Rectal smooth muscle tissue (tissue), 1 donor: ENCODE data around the gene PKN1.
"Not testable (repeated sequence)": the region's sequence is repeated elsewhere in the genome, so short reads cannot be mapped to it uniquely, and the experiment has no call there.

ENCODE experiments used
- H3K27ac ChIP-seq: one replicate; pipeline ENCODE4 v1.7.0; 2013; ENCODE audit warnings: low read depth, low read length, inconsistent platforms
- H3K27me3 ChIP-seq: one replicate; pipeline ENCODE4 v1.7.0; 2013; ENCODE audit warnings: low read length; ENCODE audit not compliant: control insufficient read depth, insufficient read depth
- H3K36me3 ChIP-seq: one replicate; pipeline ENCODE4 v1.7.0; 2013; ENCODE audit warnings: low read length; ENCODE audit not compliant: control insufficient read depth, insufficient read depth
- H3K4me1 ChIP-seq: one replicate; pipeline ENCODE4 v1.7.0; 2013; ENCODE audit warnings: low read length; ENCODE audit not compliant: control insufficient read depth, insufficient read depth
- H3K4me3 ChIP-seq: one replicate; pipeline ENCODE4 v1.7.0; 2013; ENCODE audit warnings: low read length
- H3K9ac ChIP-seq: one replicate; pipeline ENCODE4 v1.7.0; 2013; ENCODE audit warnings: low read length

Gene PKN1

GRCh38 chr19:14401468-14402195 is 31.5 kb upstream of the PKN1 start:
- Histone ChIP-seq H3K36me3 (peaks cover 31% of the 10 kb centered on the region), H3K4me1 (peaks cover 4% of the 10 kb centered on the region), H3K27me3 (no peaks in the 10 kb centered on the region), H3K9ac (no peak overlapping the region), H3K4me3 (no peak overlapping the region), H3K27ac (no peak overlapping the region)

- Histone ChIP-seq H3K36me3 (peaks cover 38% of the 10 kb centered on the region), H3K9ac (no peak overlapping the region), H3K4me1 (peaks cover 5% of the 10 kb centered on the region), H3K27ac (peak overlapping the region; percentile 37), H3K27me3 (no peaks in the 10 kb centered on the region), H3K4me3 (no peak overlapping the region)
Observed at GRCh38 chr19:14402332-14403144, 30.6 kb upstream of the PKN1 start.

GRCh38 chr19:14403145-14403930 is 29.8 kb upstream of the PKN1 start:
- peaks cover 43% of the 10 kb centered on the region for H3K36me3 ChIP-seq
- H3K27ac ChIP-seq, H3K4me1 ChIP-seq, H3K4me3 ChIP-seq, H3K27me3 ChIP-seq, H3K9ac ChIP-seq: not testable (repeated sequence)

GRCh38 chr19:14404312-14404711 is 28.8 kb upstream of the PKN1 start:
- Histone ChIP-seq H3K27ac (no peak overlapping the region), H3K9ac (no peak overlapping the region), H3K4me1 (peaks cover 5% of the 10 kb centered on the region), H3K36me3 (peaks cover 47% of the 10 kb centered on the region), H3K27me3 (no peaks in the 10 kb centered on the region), H3K4me3 (no peak overlapping the region)

GRCh38 chr19:14405380-14405757 is 27.7 kb upstream of the PKN1 start:
- Histone ChIP-seq H3K4me3 (no peak overlapping the region), H3K36me3 (peaks cover 57% of the 10 kb centered on the region), H3K9ac (no peak overlapping the region)

GRCh38 chr19:14405758-14406644 is 27.1 kb upstream of the PKN1 start:
- Histone ChIP-seq H3K4me3 (no peak overlapping the region), H3K27me3 (no peaks in the 10 kb centered on the region), H3K27ac (peak overlapping the region; percentile 71), H3K36me3 (peaks cover 62% of the 10 kb centered on the region), H3K4me1 (peaks cover 5% of the 10 kb centered on the region), H3K9ac (no peak overlapping the region)

More at GRCh38 chr19:14405380-14405757, 27.7 kb upstream of the PKN1 start:
- no peaks in the 10 kb centered on the region for H3K27me3 ChIP-seq
- peaks cover 5% of the 10 kb centered on the region for H3K4me1 ChIP-seq
- H3K27ac ChIP-seq = peak overlapping the region; percentile 63

- H3K27me3 ChIP-seq = no peaks in the 10 kb centered on the region
- H3K4me3 ChIP-seq = no peak overlapping the region
- no peak overlapping the region for H3K9ac ChIP-seq
- H3K27ac ChIP-seq = peak overlapping the region; percentile 71
- peaks cover 60% of the 10 kb centered on the region for H3K36me3 ChIP-seq
- peaks cover 5% of the 10 kb centered on the region for H3K4me1 ChIP-seq
Observed at GRCh38 chr19:14406645-14407401, 26.3 kb upstream of the PKN1 start.

GRCh38 chr19:14407605-14408484 is 25.3 kb upstream of the PKN1 start:
- peaks cover 67% of the 10 kb centered on the region for H3K36me3 ChIP-seq

GRCh38 chr19:14408491-14409145 is 24.5 kb upstream of the PKN1 start:
- Histone ChIP-seq H3K9ac (no peak overlapping the region), H3K27ac (no peak overlapping the region), H3K27me3 (no peaks in the 10 kb centered on the region), H3K4me1 (peaks cover 5% of the 10 kb centered on the region), H3K36me3 (peaks cover 70% of the 10 kb centered on the region), H3K4me3 (no peak overlapping the region)

More at GRCh38 chr19:14407605-14408484, 25.3 kb upstream of the PKN1 start:
- Histone ChIP-seq H3K9ac (no peak overlapping the region), H3K4me3 (no peak overlapping the region), H3K27ac (no peak overlapping the region), H3K27me3 (no peaks in the 10 kb centered on the region), H3K4me1 (peaks cover 5% of the 10 kb centered on the region)
